Measurements from ENCODE around the gene KDM5B.
"Not testable (repeated sequence)": the region's sequence is repeated elsewhere in the genome, so short reads cannot be mapped to it uniquely, and the experiment has no call there.

The KDM5B gene

DNA sequence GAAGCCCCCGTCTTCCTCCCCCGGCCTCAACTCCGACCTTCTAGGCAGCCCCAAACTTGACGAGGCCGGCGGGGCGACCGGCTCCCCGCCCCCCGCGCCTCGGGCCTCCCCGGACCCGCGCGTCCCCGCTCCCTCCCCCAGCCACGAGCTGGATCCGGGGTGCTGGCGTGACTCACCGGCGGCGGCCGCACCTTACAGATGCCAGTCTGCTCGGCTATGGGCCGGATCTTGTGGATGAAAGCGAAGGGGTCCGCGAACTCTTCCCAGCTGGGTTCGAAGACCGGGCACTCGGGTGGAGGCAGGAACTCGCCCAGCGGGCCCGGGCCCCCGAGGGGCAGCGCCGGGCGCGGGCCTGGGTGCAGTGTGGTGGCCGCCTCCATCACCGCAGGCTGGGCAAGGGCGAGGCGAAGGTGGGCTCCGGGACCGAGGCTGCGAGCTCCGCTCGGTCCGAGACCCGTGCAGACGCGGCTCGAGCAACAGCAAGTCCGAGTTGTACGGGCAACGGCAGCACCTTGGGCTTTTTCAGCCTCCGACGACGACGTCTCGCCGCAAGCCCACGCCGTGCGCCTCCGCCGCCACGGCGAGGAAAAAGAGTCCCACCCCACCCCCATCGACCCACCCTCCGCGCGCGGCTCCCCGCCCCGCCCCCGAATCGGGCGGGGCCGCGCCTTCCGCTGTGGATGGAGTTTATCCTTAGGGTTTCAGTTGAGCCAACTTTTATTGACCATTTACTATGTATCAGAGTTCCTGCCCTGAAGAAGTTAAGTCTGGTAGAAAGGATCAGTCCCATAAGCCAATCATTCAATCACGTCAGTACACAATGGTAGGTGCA lies at the start of gene KDM5B:
TSS of gene KDM5B (minus strand) at position 496 of the 832 bp plus-strand sequence. CDS start at position 380, 116 bp downstream.
- peak; percentile 55 to 59 for DNase-seq (ENCODE audit: low read depth in 2 of 2)

DNA sequence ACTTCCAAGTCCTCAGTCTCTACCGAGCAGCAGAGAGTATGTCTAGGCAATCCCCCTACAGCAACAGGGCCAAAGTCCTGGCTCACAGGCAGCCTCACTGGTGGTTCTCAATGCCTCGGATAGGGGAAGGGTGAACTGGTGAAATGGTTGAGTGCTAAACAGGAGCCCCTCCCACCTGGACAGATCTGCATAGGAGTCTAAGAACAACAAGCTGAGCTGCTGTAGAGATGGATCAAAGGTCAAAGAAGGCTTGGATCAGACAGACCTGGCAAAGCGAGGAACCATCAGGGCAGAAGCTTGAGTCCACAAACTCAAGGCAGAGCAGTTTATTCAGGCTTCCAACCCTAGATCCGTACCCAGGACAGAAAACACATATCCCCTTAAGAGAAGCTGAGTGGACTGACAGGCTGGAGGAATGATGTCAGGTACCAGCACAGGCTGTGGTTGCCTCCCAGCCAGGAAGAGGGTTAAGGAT lies 49.0 kb upstream of the KDM5B start:
- DNase-seq (ENCODE audit: low read depth in 2 of 2) = no peak

DNA sequence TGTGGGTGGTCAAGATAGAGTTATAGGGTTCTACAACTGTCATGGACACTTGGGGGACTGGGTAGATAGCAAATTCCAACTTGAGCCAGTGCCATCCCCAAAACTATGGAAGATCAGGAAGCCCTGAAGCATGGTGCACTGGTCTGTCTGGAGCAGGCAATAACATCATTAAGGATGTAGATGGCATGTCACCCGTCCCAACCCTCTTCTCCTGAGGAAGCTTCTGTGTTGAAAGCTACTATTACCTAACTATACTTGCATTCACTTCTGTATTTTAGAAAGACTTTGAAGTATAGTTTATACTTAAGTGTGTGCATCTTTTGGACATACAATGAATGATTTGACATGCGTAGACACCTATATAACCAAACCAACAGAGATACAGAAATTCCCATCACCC lies 47.8 kb upstream of the KDM5B start:
- no peak for DNase-seq (ENCODE audit: low read depth in 2 of 2)

DNA sequence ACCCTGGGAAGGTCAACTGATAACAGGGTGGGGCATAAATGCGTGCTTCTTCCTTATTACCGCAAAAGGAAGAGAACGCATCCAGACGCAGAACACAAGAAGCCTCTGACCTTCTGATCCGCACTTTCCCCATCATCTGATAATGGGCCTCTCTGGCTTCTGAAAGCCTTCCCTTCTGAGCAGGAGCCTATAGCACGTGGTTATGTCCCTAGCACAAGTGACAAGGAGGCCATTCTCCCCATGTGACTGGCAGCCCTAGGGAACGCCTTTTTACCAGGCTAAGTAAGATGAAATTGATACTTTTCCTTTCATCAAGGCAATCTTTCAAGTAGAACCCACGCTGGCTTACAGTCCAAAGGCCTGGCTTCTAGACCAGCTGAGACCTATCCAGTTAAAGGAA lies 46.6 kb upstream of the KDM5B start:
- no peak for DNase-seq (ENCODE audit: low read depth in 2 of 2)

DNA sequence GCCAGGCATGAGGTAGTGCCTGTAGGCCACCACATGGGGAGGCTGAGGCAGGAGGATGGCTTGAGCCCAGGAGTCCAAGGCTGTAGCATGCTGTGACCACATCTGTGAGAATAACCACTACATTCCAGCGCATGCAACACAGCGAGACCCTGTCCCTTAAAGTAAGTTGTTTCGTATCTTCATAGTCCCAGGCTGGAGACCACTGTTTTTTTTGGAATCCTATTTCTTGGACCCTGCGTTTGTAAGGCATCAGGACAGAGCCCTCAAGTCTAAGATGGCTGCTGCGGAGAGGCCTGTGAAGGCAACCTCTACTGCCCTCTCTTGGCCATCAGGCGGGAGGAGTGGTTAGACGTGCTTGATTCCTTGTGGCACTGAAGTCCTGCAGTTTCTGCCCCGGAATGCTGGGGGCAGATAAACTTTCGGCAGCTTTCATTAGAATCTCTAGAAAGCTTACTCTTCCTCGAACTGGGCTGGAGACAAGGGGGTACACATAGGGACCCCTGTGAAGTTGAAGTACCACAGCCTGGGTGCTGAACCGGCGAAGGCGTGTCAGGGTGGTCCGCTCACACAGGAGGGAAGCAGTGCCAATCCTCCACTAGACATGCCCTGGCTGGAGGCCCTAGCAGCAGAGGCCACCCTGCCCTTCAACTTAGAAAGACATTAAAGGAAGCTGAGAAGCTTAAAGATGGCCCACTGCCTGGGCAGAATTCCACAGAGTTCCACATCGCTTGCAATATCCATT lies 44.1 kb upstream of the KDM5B start:
- peak in 1 of 2 donors; percentile 23 for DNase-seq (ENCODE audit: low read depth in 2 of 2)

DNA sequence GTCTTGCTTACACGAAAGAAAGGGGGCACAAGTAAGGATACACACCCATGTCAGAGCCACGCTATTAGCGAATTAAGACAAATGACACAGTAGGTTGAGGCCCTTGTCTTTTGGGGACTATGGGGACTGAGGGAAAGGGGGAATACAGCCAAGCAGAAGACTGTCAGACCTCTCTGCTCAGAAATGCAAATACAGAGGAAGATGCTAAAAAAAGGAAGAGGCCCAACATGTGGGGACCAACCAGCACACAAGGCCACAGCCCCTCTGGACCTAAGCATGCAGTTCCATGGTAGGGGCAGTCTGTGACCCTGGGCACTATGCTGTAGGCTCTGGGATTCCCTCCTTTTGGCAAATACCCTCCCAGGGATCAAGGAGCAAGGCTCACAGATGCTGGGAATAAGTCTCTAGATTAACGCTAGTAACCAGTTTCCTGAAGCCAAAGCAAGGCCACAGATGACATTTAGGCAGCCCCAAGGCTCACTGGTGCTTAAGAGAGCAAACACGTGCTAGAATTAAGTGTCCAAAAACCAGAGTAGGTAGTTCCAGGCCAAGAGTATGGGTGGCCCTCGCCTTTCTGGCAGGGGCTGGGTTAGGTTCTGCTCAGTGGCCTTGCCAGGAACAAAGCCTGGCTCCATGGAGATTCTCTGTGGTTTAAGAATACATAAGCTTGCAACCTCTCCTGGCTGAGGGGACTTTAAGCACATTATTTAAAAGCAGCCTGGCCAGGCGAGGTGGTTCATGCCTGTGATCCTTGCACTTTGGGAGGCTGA lies 42.6 kb upstream of the KDM5B start:
- DNase-seq (ENCODE audit: low read depth in 2 of 2) = no peak

DNA sequence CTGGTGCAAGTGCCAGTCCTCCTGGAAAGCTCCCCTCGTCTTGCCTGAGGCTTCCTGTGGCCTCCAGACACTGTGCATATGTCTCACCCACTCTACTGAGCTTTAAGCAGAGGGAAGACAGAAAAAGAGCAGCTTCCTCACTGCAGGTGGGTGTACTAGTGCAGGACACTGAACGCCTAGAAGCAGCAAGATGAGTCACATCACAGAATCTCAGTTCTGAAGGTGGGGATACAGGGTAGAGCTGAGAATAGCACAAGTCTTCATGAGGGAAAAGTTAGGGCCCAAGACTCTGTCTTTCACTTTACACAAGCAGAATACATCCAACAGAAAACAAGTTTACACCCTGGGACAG lies 39.9 kb upstream of the KDM5B start:
- DNase-seq (ENCODE audit: low read depth in 2 of 2) = no peak

DNA sequence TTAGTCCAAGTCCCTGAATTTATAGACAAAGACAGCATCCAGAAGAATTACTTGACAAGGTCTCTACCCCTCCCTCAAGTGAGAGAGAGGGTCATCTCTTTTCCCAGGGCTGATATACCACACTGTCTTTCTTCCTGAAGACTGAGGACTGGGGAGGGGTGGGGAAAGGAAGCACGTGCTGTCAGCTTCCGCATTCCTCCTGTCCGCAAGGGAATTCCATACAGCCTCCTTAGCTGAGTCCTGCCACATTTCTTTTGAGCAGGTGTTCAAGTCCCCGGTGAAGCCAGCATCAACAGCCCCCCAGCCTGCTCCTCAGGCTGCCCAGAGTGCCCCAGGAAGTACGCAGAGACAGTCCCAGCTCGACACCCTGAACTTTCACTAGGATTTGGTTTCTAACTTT lies 36.7 kb upstream of the KDM5B start:
- DNase-seq (ENCODE audit: low read depth in 2 of 2) = no peak

DNA sequence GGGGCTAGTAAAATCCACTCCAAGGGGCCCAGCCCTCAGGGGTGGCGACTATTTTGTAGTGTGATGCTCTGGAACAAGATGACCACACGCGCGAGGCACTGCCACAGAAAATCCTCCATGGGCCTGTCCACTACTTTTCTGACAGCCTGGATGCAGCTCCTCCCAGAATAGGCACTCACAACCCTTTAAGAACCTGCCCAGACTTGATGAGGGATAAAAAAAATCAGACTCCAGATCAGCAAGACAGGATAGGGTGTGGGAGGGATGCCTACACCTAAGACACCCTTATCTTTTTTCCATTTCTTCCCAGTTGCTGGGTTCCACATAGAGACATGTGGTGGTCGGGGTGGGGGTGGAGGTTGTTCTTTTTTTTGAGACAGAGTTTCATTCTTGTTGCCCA lies 36.0 kb upstream of the KDM5B start:
- DNase-seq (ENCODE audit: low read depth in 2 of 2) = no peak

DNA sequence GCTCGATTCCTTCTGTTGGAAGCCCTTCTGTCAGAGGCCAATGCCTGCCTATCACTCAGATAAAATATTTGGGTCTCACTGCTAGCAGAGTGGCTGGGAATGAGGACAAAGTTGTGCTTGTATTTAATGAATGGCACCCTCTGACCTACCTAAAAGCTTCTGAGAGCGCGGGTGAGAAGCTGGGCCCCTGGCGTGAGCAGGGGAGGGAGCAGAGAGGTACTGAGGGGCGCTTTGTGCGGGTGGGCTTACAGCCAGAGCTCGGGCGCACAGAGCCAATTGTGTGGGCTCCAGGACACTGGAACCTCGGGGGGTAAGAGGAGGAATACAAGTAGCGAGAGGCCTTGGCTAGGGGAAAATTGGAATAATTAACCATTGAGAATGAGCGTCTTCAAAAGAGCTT lies 34.9 kb upstream of the KDM5B start:
- no peak for DNase-seq (ENCODE audit: low read depth in 2 of 2)

DNA sequence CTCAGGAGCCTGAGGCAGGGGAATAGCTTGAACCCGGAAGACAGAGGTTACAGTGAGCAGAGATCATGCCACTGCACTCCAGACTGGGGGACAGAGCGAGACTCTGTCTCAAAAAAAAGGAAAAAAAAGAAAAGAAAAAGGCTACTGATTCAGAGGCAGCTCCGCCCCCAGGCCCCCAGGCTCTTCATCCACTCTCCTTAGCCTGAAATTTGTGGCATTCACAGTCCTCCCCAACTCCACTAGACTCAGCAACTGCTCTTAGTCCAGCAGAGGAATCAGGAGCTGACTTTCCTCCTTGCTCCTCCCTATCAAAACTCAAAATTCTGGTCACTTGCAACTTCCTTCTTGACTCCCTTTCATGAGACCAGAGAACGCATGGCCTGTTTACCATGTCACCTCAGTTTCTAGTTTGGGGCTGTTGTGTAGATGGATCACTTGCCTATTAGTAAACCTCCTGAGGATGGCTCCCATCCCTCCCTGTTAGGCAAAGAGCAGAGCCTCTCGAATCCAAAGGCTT lies 29.6 kb upstream of the KDM5B start:
- DNase-seq (ENCODE audit: low read depth in 2 of 2) = no peak

DNA sequence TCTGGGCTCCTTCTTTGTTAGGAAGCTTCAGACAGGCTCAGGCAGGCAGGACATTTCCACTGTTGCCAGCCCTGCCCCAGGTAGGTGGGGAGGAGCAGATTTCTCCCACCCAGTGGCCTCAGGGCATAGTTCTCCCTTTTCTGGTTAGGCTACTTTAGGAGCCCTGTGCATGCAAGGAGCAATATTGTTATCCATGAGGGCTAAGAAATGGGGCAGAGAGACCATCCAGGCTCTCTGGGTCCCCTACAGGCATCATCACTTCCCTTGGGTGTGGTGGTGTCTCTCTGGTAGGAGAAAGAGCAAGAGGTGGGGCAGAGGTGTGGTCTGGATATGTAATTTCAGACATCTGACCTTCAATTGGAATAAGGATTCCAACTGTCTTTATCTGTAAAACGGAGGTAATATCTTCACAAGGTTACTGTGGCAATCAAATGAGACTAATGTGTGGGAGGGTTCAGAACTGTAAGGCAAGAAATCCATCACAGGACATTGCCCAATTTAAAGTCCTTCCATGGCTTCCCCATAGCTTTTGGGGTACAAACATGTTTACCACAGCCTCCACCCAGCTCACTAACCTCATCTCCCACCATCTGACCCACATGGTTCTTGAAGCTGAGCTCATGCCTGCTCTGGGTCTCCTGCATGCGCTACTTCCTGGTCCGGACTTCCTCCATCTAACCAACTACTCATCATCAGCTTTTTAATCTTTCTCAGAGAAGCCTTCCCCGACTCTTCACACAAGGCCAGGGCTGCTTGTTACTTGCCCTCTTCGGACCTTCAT lies 28.6 kb upstream of the KDM5B start:
- DNase-seq (ENCODE audit: low read depth in 2 of 2) = no peak

DNA sequence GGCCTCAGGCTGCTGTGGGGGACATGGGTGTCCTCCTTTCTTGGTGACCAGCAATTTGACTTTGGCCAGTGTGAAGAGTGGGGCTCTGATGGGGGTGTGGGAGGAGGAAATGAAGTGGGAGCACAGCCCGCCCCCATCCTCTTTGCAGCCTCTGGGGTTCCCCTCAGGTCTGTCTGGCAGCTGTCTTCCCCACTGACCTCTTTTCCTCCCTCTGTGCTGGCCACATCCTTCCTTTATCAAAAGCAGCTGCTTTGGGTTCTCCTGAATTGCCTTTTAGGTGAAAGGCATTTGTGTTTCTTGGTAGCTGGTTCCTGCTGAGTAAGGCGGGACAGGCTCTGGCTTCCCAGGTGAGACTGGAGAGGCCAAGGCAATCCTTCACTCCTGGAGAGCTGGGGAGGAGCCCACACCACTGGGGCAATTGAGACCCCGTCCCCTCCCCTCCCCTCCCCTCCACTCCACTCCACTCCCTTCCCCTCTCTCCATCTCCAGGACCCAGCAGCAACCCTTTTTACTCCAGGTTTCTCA lies 27.4 kb upstream of the KDM5B start:
- no peak for DNase-seq (ENCODE audit: low read depth in 2 of 2)

DNA sequence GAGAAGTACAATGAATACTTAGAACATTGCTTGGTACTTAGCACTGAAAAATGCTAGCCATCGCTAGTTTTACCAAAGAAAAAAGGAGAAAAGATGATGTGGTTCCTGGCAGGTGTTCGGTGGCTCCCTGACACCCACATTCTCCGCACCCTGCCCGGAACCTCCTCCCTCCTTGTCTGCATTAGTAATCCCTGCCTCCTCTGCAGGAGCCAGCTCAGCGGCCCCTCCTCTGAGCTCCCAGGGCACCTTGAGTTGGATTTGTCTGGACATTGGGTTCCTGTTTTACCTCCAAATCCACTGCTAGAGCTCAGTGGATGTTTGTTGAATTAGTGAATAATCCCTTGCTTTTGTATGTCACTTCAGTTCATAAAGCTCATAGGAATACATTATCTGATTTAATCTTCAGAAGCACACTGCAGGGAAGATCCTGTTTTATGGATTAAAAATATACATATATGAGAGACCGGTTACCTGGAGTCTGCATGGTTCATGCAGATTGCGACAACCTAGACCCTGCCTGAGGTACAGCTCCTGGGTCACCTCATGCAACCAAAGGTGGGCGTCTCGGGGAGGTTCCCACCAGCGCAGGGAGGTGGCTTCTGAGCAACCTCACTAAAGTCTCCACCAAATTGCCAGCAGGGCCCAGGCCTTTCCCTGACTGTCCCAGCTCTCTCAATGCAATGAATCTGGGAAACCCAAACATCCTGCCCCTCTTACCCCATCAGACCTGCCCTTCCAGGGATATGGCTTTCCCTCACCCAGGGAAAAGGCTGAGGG lies 26.7 kb upstream of the KDM5B start:
- peak in 1 of 2 donors; percentile 12 for DNase-seq (ENCODE audit: low read depth in 2 of 2)

DNA sequence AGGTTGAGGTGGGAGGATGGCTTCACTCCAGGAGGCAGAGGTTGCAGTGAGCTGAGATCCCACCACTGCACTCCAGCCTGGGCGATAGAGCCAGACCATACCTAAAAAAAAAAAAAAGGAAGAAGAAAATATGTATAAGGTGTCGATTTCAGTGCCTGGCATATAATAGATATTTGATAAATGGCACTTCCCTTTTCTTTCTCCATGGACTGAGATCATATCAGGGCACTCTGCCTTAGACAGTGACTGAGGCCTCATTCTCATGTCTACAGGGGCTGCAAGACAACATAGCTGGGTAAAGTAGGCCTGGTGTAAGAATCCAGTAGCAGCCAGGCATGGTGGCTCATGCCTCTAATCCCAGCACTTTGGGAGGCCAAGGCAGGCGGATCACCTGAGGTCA lies 23.7 kb upstream of the KDM5B start:
- DNase-seq (ENCODE audit: low read depth in 2 of 2) = no peak

DNA sequence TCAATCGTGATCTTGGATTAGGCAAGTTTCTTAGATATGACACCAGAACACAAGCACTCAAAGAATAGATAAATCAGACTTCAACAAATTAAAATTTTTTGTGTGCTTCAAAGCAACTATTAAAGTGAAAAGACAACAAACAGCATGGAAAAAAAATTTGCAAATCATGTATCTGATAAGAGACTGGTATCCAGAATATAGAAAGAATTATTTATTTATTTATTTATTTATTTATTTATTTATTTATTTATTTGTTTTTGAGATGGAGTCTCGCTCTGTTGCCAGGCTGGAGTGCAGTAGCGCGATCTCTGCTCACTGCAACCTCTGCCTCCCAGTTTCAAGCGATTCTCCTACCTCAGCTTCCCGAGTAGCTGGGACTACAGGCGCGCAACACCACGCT lies 21.0 kb upstream of the KDM5B start:
- not testable (repeated sequence) for DNase-seq (ENCODE audit: low read depth in 2 of 2)

DNA sequence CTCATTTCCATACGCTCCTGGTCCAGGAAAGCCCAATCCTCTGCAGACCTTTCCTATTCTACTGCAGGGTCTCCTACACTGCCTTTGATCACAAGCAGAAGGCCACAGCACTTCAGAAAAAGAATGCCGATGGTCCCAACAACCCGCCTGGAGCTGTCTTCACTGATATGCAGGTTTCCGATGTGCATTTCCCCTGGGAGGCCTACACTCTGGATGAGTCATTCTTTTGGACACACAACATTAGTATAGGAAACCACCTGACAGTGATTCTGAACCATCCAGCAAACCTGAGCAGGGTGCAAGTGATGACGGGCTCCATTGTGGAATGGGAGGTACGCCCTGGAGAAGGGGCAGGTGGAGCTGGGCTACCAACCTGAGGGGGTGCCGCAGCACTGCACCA lies 17.5 kb upstream of the KDM5B start:
- no peak for DNase-seq (ENCODE audit: low read depth in 2 of 2)

DNA sequence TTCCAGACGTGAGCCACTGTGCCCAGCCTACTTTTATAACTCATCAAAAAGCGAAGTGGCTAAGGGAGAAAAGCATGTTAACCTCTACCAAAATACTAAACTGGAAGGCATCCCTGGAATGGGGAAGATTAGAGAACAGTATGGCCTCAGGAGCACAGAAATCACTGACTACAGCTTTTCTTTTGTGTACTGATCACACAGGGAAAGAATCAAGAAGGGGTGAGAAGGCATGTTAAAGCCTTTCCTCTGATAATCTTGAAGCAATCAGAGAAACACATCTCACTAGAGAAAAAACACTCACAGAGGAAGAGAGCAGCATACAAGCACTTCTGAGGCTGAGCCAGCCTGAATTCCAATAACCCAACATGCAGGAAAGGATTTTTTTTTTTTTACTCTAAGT lies 13.2 kb upstream of the KDM5B start:
- DNase-seq (ENCODE audit: low read depth in 2 of 2) = no peak

DNA sequence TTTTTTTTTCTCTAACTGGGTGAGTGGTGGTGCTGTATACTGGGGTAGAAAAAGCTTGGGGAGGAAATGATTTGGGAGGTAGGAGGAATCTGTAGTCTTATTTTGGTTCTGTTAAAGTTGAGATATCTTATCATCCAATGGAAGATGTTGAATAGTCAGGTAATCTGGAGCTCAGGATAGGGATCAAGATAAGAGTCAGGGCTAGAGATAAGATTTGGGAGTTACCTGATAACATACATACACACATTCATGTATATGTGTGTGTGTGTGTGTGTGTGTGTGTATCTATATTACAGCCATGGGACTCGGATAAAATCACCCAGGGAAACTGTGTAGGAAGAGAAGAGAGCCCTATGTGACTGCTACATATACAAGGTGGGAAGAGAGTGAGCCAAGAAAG lies 10.6 kb upstream of the KDM5B start:
- no peak for DNase-seq (ENCODE audit: low read depth in 2 of 2)

DNA sequence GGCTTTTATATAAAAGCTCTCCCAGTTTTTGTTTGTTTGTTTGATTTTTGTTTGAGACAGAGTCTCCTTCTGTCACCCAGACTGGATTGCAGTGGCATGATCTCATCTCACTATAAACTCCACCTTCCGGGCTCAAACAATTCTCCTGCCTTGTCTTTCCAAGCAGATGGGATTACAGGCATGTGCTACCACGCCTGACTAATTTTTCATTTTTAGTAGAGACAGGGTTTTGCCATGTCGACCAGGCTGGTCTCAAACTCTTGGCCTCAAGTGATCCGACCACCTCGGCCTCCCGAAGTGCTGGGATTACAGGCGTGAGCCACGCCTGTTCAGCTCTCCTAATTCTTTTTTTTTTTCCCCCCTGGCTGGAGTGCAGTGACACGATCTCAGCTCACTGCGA lies 6.9 kb upstream of the KDM5B start:
- DNase-seq (ENCODE audit: low read depth in 2 of 2) = no peak
